ENCODE results near the gene HDAC4. TPM values are rescaled to one million over a fixed set of nuclear protein-coding genes. Genes with fewer than 3 reads are reported as not detected.

Gene HDAC4
- total and polyA plus RNA-seq, 10 of the 15 experiments (the other 5 are each of a cell fraction or from before 2014, with no cell fraction given): 0.22 to 15.7 (median 4.8) TPM

- SMC1A ChIA-PET (ENCODE audit: uncharacterized antibody, unreplicated experiment): no interaction called here
- DNase-seq (ENCODE audit: low read depth, low spot score): no peak
- Histone ChIP-seq H2AFZ (ENCODE audit: control insufficient read depth, low read depth, low read length) (no peak overlapping the region), H4K20me1 (ENCODE audit: control insufficient read depth, insufficient read depth) (peaks cover 3% of the 10 kb centered on the region), H3K27ac (ENCODE audit: control insufficient read depth, insufficient read depth) (no peak overlapping the region), H3K36me3 (ENCODE audit: control insufficient read depth in 2 of 2, insufficient read depth in 2 of 2, low read length in 1 of 2) (no peaks in the 10 kb centered on the region), H3K4me2 (ENCODE audit: control insufficient read depth, insufficient read depth) (no peak overlapping the region), H3K4me3 (no peak overlapping the region), H3K79me2 (ENCODE audit: control insufficient read depth, insufficient read depth, low read length) (no peaks in the 10 kb centered on the region), H3K27me3 (replicated peaks in 1 of 2; ENCODE audit: control insufficient read depth in 2 of 2, insufficient read depth in 2 of 2, low read length in 1 of 2) (no peaks in the 10 kb centered on the region), H3K9ac (ENCODE audit: control insufficient read depth, insufficient read depth, low read length) (no peak overlapping the region), H3K9me3 (replicated peaks; ENCODE audit: control insufficient read depth, insufficient read depth, low read length) (no peaks in the 10 kb centered on the region), H3K4me1 (ENCODE audit: control insufficient read depth, insufficient read depth, low read length) (peaks cover 10% of the 10 kb centered on the region)
- intact Hi-C loops (cut with micrococcal nuclease; ENCODE audit: unreplicated experiment) (no loop called here), in situ Hi-C loops (cut with MboI) (no loop called here)
- RAD21 ChIA-PET (ENCODE audit: unreplicated experiment): interaction anchor here (0.8 kb wide), 1 partner anchor 103 kb away, joined by 3 read pairs; the partner anchor contains the start of gene HDAC4
- peak; percentile 22 for ATAC-seq
- 80% methylated on average over 14 of the region's 14 CpGs for WGBS (ENCODE audit: insufficient coverage, insufficient replicate concordance, low lambda C conversion rate, missing lambda C conversion rate)
- peak in 1 of 2 experiments; percentile 35; a peak in 1 of 4 replicates for TF ChIP-seq BHLHE40 (IDR thresholded peaks at IDR 0.05; ENCODE audit: borderline replicate concordance in 1 of 2, low read depth in 2 of 2, low read length in 1 of 2)
- peak; percentile 16; the same call in 1 of the 2 replicates for TF ChIP-seq PKNOX1 (IDR thresholded peaks at IDR 0.05)
- no peak for TF ChIP-seq E2F8 (IDR thresholded peaks at IDR 0.05; ENCODE audit: low read depth, partially characterized antibody)
- POLR2A ChIA-PET: no interaction called here
- BruUV-seq (replicated peaks): no TSS peak
- CTCF ChIA-PET: no interaction called here
- FAIRE-seq: no peak
Observed at GRCh38 chr2:239298116-239298804, 102.6 kb downstream of the HDAC4 start.

Measured in GM12878 (cell line).